Endodermal cell (in vitro differentiated cells): ENCODE data around the gene RPS15. TPM values are rescaled to one million over a fixed set of nuclear protein-coding genes. Genes with fewer than 3 reads are reported as not detected.

ENCODE experiments used
- DNase-seq: peaks from one replicate; pipeline ENCODE4 v3.0.0-alpha.2; 2017
- H3K27ac ChIP-seq: 2 replicates; pipeline ENCODE4 v1.5.1; 2013; ENCODE audit warnings: mild to moderate bottlenecking, low read depth, low read length, moderate library complexity
- H3K27me3 ChIP-seq: 2 replicates; pipeline ENCODE4 v1.6.1; 2013; ENCODE audit warnings: mild to moderate bottlenecking, low read length, moderate library complexity; ENCODE audit not compliant: insufficient read depth, control insufficient read depth, poor library complexity, severe bottlenecking
- H3K36me3 ChIP-seq: 2 replicates; pipeline ENCODE4 v1.7.0; 2013; ENCODE audit warnings: mild to moderate bottlenecking, low read length, moderate library complexity; ENCODE audit not compliant: control insufficient read depth, insufficient read depth
- H3K4me1 ChIP-seq: one replicate; pipeline ENCODE4 v1.7.0; 2013; ENCODE audit warnings: low read length; ENCODE audit not compliant: control insufficient read depth, insufficient read depth
- H3K4me3 ChIP-seq: 2 replicates; pipeline ENCODE4 v1.5.1; 2013; ENCODE audit warnings: mild to moderate bottlenecking, low read length, moderate library complexity
- H3K9ac ChIP-seq: 2 replicates; pipeline ENCODE4 v1.6.1; 2013; ENCODE audit warnings: mild to moderate bottlenecking, low read length, moderate library complexity; ENCODE audit not compliant: poor library complexity, severe bottlenecking; ENCODE audit errors: extremely low read depth
- H3K9me3 ChIP-seq: 2 replicates; pipeline ENCODE4 v1.6.1; 2013; ENCODE audit warnings: mild to moderate bottlenecking, low read length, moderate library complexity; ENCODE audit not compliant: control insufficient read depth
- H3K27ac Mint-ChIP-seq: 2 replicates; pipeline ENCODE4 v1.8.0; 2020; ENCODE audit warnings: mixed read lengths
- H3K27me3 Mint-ChIP-seq: 2 replicates; pipeline ENCODE4 v1.8.0; 2021; ENCODE audit warnings: mild to moderate bottlenecking, mixed read lengths; ENCODE audit not compliant: insufficient read depth
- H3K36me3 Mint-ChIP-seq: 2 replicates; pipeline ENCODE4 v1.8.0; 2020; ENCODE audit warnings: low read depth, mixed read lengths
- H3K4me1 Mint-ChIP-seq: 2 replicates; pipeline ENCODE4 v1.8.0; 2020; ENCODE audit warnings: mixed read lengths
- H3K4me3 Mint-ChIP-seq: 2 replicates; pipeline ENCODE4 v1.8.0; 2020; ENCODE audit warnings: mild to moderate bottlenecking, moderate library complexity, mixed read lengths
- H3K9me3 Mint-ChIP-seq: 2 replicates; pipeline ENCODE4 v1.8.0; 2020; ENCODE audit warnings: mild to moderate bottlenecking, mixed read lengths
- WGBS, 2 experiments: methylation state at CpG; one replicate each; pipeline versions ENCODE4 v1.1.5 to v1.1.7; 2013; ENCODE audit warnings: missing lambda C conversion rate in 2 of 2, mixed read lengths in 1 of 2; ENCODE audit not compliant: insufficient coverage in 1 of 2, insufficient read length in 1 of 2; 5-methylcytosine and 5-hydroxymethylcytosine counted together
- total RNA-seq, 2 donors: library from RNA; stranded (reverse); fragmentation: NEBNext Ultra II Directional in 1 of 2; extraction: Animal tissue kit (Norgen Biotek cat#: 25700) in 1 of 2; gene quantifications; 2 replicates in 1 of 2; 3 replicates in 1 of 2; pipeline ENCODE4 v1.2.1, GENCODE V29; 2021
- TF ChIP-seq, protein P1 (sequence below): fragments of 200-600 bp; sonication (generic); conservative IDR thresholded peaks from 2 replicates; pipeline ENCODE4 v1.5.0; 2021; ENCODE audit warnings: antibody characterized with exemption, mild to moderate bottlenecking

RPS15 gene
- total RNA-seq, 2 donors from 2014 or later: 1,298 to 1,321 TPM

DNA sequence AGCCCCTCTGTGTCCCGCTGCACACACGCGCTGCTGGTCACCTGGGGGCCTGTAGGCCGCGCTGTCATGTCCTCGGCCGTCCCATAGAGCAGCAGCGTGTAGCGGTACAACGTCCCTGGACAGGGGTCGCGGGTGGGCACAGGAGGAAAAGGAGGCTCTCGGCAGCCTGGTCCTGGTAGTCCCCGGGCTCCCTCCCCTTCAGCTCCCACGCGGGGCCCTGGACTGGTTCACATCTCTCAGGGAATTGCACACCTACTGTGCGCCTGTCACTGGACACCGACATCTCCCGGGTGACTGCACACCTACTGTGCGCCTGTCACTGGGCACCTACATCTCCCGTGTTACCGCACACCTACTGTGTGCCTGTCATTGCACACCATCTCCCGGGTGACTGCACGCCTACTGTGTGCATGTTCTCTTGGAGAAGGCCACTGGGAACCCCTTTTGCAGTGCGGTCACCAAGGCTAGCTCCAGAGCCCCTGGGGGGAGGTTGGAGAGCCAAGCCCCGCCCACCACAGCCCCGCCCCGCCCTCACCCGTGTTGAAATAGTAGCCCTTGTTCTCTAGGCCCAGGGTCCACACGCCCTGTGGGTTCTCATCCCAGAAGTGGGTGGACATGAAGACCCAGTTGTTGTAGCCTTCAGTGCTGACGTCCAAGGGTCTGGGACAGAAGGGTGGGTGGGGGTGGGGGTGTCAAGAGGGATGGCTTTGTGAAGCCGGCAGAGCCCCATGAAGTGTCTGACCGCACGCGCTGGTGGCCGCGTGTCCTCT, 44.4 kb downstream of the RPS15 start:
- Histone ChIP-seq H3K27me3 (no peaks in the 10 kb centered on the region), H3K27ac (no peak overlapping the region), H3K9me3 (no peaks in the 10 kb centered on the region), H3K9ac (no peak overlapping the region), H3K4me1 (no peaks in the 10 kb centered on the region), H3K4me3 (no peak overlapping the region), H3K36me3 (no peaks in the 10 kb centered on the region)
- Mint-ChIP-seq H3K9me3 (no peaks in the 10 kb centered on the region), H3K27me3 (no peaks in the 10 kb centered on the region), H3K36me3 (peaks cover 3% of the 10 kb centered on the region), H3K27ac (no peak overlapping the region), H3K4me3 (no peak overlapping the region), H3K4me1 (no peaks in the 10 kb centered on the region)
- 92% methylated on average over 24 to 37 of the region's 37 CpGs for WGBS, 2 experiments
- TF ChIP-seq, protein P1, sequence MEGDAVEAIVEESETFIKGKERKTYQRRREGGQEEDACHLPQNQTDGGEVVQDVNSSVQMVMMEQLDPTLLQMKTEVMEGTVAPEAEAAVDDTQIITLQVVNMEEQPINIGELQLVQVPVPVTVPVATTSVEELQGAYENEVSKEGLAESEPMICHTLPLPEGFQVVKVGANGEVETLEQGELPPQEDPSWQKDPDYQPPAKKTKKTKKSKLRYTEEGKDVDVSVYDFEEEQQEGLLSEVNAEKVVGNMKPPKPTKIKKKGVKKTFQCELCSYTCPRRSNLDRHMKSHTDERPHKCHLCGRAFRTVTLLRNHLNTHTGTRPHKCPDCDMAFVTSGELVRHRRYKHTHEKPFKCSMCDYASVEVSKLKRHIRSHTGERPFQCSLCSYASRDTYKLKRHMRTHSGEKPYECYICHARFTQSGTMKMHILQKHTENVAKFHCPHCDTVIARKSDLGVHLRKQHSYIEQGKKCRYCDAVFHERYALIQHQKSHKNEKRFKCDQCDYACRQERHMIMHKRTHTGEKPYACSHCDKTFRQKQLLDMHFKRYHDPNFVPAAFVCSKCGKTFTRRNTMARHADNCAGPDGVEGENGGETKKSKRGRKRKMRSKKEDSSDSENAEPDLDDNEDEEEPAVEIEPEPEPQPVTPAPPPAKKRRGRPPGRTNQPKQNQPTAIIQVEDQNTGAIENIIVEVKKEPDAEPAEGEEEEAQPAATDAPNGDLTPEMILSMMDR: no peak
- DNase-seq: no peak

GRCh38 chr19:1483131-1483978, 45.2 kb downstream of the RPS15 start:
- Mint-ChIP-seq H3K27ac (no peak overlapping the region), H3K9me3 (no peaks in the 10 kb centered on the region), H3K4me1 (no peaks in the 10 kb centered on the region), H3K36me3 (peaks cover 3% of the 10 kb centered on the region), H3K27me3 (no peaks in the 10 kb centered on the region), H3K4me3 (no peak overlapping the region)
- Histone ChIP-seq H3K27ac (no peak overlapping the region), H3K4me3 (no peak overlapping the region), H3K4me1 (no peaks in the 10 kb centered on the region), H3K27me3 (no peaks in the 10 kb centered on the region), H3K36me3 (no peaks in the 10 kb centered on the region), H3K9me3 (no peaks in the 10 kb centered on the region), H3K9ac (no peak overlapping the region)
- DNase-seq: no peak
- TF ChIP-seq, protein P1: no peak
- WGBS, 2 experiments: 95 to 97% methylated on average over 42 to 77 of the region's 77 CpGs

- Mint-ChIP-seq H3K4me1 (no peaks in the 10 kb centered on the region), H3K36me3 (peaks cover 3% of the 10 kb centered on the region), H3K27ac (no peak overlapping the region), H3K9me3 (no peaks in the 10 kb centered on the region), H3K27me3 (no peaks in the 10 kb centered on the region), H3K4me3 (no peak overlapping the region)
- TF ChIP-seq, protein P1: no peak
- H3K4me3 ChIP-seq: no peak overlapping the region
- no peak for DNase-seq
- H3K27ac ChIP-seq: no peak overlapping the region
- no peaks in the 10 kb centered on the region for H3K4me1 ChIP-seq
- WGBS, 2 experiments: 94 to 95% methylated on average over 13 to 23 of the region's 23 CpGs
- H3K36me3 ChIP-seq: no peaks in the 10 kb centered on the region
- H3K9ac ChIP-seq: no peak overlapping the region
- no peaks in the 10 kb centered on the region for H3K9me3 ChIP-seq
- no peaks in the 10 kb centered on the region for H3K27me3 ChIP-seq
Observed at GRCh38 chr19:1483979-1484428, 45.8 kb downstream of the RPS15 start.
